Activated T-cell treated with anti-CD3 and anti-CD28 coated beads for 24 hours (primary cell): Measurements from ENCODE around the gene SCN4A.
"Not testable (repeated sequence)": the region's sequence is repeated elsewhere in the genome, so short reads cannot be mapped to it uniquely, and the experiment has no call there.

Experiments
- DNase-seq: peaks from one replicate; pipeline ENCODE4 v3.0.0-alpha.2; 2020; ENCODE audit warnings: low read depth

SCN4A gene

DNA sequence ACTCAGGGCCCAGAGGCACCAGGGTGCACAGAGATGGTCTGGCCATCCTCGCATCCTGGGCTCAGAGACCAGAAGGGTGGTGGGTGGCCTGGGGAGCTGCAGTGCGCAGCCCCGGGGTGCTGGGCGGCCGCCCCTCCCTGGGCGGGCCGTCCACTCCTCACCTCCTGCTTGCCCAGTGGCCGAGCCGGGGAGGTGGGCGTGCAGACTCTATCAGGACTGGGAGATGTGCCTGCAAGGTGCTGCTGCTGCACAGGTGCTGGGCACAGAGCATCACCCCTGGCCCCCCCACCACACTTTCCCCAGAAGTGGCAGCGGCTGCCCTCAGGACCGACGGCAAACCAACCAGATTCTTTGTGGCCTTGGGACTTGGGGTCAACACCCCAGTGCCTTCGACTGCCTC is at the start of gene SCN4A:
Gene SCN4A, minus strand, starts transcription at position 123 of the 400 bp plus-strand sequence. Its CDS starts 77 bp downstream, at position 46.
- DNase-seq = no peak

DNA sequence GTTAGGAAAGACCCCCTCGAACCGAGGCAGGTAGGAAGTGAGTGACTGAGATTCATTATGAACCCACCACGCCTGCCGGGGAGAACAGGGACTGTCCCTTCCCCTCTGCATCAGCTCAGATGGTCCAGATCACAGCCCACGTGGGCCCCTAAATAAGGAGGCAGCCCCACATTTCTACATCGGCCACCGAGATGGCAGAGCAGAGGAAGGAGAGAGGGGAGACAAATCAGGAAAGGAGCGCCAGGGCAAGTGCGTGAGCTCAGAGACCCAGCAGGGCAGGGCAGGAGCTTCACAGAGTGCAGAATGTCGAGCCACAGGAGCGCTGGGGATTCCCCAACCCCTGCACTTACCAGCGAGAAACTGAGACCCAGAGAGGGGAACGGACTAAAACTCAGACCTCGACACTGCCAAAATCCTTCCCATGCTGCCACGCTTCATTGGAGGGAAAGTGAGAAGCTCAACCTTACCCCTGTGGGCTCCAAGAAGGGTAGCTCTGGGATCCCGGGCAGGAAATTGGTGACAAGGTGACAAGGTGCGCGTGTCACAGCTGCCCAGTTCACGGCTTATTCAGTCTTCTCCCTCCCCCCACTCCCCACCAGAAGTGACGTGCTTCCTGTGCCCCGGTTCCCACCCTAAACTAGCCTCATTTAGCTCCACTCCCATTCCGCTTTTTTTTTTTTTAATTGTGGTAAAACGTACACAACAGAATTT is 47.5 kb upstream of the SCN4A start, which contains the start of gene ICAM2:
Gene ICAM2, minus strand, starts transcription at position 578 of the 711 bp plus-strand sequence. CDS start 13,942 bp downstream, outside the sequence.
- DNase-seq = peak; percentile 76

DNA sequence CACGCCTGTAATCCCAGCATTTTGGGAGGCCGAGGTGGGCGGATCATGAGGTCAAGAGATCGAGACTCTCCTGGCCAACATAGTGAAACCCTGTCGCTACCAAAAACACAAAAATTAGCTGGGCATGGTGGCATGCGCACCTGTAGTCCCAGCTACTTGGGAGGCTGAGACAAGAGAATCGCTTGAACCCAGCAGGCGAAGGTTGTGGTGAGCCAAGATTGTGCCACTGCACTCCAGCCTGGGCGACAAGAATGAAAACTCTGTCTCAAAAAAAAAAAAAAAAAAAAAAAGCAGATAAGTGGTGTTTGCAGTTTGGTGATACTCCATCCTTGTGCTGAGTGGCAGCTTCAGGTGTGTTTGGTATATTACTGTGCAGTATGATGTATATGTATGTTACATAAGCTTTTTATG is 46.8 kb upstream of the SCN4A start:
- not testable (repeated sequence) for DNase-seq

DNA sequence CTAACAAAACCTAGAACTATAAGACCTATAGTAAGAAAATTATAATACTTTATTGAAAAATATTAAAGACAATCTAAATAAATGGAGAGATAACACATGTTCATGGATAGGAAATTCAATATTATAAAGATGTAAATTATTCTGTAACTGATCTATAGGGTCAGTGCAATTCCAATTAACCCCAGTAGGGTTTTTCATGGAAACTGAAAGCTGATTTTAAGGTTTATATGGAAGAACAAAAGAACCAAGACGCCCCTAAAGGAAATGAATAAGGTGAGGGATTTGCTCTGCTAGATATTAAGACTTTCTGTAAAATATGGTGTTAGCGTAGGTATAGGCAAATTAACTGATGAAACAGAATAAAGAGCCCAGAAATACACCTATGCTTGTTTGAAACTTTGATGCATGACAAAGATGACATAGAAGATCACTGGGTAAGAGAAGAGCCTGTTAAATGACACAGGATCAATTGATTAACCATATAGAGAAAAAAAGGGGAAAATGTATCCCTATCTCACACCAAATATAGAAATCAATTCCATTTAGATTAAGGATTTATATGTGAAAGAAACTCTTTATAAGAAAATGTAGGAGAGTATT is 44.8 kb upstream of the SCN4A start:
- no peak for DNase-seq

DNA sequence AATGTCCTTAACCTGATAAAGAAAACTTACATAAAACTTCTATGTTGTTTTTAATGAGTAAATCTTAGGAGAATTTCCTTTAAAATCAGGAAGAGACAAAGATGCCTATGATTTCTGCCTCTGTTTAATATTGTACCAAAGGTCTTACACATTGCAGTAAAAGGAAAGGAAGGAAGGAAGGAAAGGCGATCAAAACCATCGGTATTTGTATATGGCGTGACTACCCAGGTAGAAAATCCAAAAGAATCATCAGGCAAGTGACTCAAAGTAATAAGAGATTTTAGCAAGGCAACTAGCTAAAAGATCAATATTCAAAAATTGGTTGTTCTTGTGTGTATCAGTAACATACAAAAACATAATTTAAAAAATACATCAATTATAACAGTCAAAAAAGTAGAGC is 44.3 kb upstream of the SCN4A start:
- no peak for DNase-seq

- DNase-seq = no peak
Measured at GRCh38 chr17:64016231-64016784, 43.6 kb upstream of the SCN4A start.

DNA sequence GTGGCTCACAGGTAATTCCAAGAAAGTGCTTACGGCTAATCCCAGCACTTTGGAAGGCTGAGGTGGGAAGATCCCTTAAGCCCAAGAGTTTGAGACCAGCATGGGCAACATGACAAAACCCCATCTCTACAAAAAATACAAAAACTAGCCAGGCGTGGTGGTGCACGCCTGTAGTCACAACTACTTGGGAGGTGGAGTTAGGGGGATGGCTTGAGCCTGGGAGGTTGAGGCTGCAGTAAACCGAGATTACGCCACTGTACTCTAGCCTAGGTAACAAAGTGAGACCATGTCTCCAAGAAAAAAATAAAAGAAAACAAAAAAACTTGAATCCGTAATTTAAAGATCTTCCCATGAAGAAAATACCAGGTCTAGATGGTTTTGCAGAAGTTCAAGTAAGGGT is 42.7 kb upstream of the SCN4A start:
- DNase-seq = no peak

- DNase-seq = no peak
Measured at GRCh38 chr17:64009571-64010402, 37.1 kb upstream of the SCN4A start.

DNA sequence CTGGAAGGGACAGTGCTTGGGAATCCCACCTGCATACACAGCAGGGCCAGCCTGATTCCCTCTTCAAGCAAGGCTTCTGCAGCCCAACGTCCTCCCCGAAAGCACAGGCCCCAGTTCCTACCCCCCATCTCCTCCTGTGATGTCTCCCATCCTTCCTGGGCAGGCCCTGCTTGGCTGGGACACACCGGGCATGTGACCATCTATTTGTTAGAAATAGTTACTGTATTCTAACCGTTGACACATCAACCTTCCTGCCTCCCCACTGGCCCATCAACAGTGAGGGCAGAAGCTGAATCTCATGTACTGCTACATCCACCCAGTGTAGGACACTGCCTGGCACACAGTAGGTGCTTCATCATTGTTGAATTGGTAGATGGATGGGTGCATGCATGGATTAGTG is 36.1 kb upstream of the SCN4A start:
- DNase-seq = no peak

DNA sequence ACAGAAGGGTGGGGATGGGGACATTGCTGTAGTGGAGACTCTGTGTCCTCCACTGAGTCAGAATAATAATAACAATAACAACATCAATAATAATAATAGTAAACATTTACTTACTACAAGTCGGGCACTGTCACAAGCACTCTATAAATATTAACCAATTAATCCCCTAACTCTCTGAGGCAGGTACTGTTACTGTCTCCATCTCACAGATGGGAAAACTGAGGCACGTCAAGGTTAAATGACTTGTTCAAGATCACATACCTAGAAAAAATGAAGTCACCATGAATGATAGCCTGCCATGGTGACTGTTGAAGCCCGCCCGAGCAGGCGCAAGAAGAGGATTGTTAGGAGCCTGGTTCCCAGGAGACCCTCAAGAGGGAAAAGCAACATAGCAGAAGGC is 35.6 kb upstream of the SCN4A start:
- DNase-seq = no peak

GRCh38 chr17:64007838-64008282 is 35.1 kb upstream of the SCN4A start:
- DNase-seq = no peak

- DNase-seq = not testable (repeated sequence)
Measured at GRCh38 chr17:64007089-64007837, 34.5 kb upstream of the SCN4A start.

DNA sequence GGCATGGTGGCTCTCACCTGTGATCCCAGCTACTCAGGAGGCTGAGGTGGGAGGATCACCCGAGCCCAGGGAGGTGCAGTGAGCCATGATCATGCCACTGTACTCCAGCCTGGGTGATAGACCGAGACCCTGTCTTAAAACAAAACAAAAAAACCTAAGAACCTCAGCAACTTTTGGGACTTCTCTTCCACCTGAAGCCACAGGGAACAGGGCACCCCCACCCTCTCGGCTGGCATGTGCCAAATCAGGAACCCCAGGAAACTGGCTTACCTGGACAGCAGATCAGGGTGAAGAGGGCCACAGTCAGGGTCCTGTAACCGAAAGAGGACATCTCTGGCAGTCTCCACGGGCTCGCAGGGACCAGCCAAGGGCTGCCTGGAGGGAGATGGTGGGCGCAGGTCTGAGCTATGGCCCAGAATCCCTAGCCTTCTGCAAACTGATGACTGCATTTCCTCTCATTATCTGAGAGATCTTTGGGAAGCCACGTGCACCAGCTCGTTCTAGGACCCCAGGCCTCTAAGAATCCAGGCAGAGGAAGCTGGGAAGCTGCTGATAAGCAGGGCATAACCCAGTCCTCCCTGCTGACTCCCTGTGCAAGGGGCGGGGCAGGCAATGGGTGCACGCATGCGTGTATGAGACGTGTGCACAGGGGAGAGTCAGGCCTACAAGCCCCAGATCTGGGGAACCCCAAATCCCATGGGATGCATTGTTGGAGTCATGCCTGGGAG is 33.8 kb upstream of the SCN4A start:
- DNase-seq = no peak

DNA sequence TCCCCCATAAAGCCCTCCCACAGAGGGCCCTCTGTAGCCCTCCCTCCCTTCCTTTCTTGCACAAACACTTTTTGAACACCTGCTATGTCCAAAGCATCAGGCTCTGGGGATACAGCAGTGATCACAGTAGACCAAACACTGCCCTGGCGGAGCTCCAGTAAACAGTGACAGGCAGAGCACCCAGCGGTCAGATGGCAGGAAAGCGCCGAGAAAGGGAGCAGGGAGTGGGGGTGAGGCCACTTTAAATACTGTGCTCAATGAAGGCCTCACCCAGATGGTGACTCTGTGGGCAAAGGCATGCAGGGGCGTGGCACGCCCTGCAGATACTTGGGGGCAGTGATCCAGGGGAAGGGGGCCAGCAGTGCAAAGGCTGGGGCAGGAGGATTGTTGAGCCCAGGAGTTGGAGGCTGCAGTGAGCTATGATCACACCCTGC is 33.0 kb upstream of the SCN4A start:
- DNase-seq = no peak

- no peak for DNase-seq
Measured at GRCh38 chr17:64004903-64005733, 32.4 kb upstream of the SCN4A start.

GRCh38 chr17:64004218-64004770 is 31.6 kb upstream of the SCN4A start:
- DNase-seq = no peak

DNA sequence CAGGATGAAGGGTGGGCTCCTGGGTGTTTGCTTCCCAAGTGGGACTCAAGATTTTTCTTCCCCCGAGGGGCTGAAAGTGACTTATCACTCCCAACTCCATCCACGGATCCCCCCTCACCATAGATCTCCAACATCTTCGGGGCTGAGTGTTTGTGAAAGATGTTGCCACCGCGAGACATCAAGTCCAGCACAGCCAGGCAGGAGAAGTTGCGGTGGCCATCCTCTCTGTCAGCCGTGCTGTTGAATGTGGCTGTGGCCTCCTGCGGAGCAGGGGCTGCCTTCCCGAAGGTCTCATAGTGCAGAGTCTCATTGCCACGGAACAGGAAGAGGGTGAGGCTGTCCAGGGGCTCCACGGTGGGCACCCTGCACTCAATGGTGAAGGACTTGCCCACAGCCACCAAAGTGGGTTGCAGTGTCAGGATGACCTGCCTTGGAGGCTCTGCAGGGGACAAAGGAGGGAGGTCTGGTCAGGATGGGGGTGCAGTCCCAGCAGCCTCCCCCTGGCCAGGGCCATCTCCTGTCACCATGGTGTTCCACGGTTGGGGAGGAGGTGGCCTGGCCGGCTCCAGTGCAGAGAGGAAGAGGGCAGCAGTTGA is 30.9 kb upstream of the SCN4A start:
- DNase-seq = no peak

GRCh38 chr17:64002658-64003525 is 30.2 kb upstream of the SCN4A start:
- no peak for DNase-seq
